CD4-positive, alpha-beta T cell treated with Interleukin-10 for 1 hour (primary cell): Measurements from ENCODE around the gene FADS1.
A peak's percentile ranks its signal among the peaks of the same experiment; 100 is the strongest.

Experiments
- DNase-seq: peaks from one replicate; pipeline ENCODE4 v3.0.0-alpha.2; 2020

The FADS1 gene

DNA sequence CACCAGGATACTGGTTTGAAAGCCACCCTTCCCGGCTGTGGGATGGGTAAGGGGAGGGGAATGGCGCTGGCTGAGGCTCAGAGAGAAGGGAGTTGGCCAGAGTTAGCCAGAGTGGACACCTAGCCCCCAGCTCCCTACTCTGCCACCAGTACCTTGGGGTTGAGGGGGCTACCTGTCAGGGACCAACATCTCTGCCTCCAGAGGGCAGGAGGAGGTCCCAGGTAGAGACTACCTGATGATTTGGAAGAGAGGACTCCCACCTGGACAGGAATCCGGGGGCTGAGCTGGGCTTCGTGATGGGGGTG, 60.7 kb downstream of the FADS1 start:
- DNase-seq = no peak

DNA sequence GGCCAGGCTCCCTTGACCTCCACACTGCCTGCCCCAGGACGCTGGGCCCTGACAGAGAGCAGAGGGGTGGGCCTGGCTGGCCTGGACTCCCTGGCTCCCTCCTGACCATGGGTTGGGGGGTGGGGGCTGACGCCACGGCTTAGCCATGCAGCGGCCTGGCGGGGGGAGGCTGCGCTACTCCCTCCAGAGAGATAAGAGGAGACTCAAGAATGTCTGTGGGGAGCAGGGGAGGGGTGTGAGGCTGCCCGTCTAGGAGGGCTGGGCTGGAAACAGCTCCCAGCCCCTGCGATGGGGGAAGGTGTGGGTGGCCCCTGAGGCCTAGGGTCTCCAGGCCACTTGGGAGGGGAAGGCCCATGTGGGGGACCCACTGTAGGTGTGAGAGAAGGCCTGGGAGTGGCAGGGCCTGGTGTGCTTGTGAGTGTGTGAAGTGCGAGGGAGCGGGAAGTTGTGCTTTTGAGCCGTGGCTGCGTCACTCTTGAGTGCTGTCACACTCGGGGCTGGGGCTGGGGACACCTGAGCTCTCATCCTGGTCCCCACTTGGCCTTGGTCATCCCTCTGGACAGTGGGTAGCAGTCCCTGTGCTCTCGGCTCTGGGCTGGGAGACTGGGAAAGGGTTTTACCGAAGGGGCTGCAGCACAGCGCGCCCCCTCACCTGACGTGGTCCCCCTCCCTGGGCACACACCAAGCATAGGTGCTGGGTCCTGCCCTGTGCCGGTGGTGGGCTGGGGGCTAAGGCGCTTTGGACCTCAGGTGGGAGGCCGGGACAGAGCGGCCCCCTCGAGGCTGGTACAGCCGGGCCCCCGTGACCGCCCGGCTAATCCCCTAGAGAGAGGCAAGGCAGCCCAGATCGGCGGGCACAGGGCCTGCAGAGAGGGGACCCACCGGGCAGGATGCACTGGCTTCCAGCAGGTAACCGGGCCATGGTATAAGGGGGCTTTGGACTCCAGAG, 62.0 kb downstream of the FADS1 start:
- DNase-seq = no peak

DNA sequence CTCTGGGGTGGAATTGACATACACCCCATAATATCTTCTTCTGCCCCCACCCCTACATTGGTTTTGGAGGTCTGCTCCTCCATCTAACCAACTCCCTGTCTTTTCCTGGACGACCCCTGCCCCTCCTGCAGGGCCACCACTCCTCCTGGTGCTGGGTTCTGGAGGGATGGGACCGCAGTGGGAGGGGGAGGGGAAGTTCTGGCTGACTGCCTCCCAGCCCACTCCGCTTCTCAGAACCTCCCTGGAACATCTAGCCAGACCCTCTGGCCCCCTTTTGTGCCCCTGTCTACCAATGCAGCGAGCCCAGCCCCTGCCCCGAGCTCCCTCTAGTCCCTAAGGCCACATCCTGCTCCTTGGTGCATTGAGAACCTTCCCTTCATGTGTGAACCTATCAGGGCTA, 63.1 kb downstream of the FADS1 start:
- no peak for DNase-seq

DNA sequence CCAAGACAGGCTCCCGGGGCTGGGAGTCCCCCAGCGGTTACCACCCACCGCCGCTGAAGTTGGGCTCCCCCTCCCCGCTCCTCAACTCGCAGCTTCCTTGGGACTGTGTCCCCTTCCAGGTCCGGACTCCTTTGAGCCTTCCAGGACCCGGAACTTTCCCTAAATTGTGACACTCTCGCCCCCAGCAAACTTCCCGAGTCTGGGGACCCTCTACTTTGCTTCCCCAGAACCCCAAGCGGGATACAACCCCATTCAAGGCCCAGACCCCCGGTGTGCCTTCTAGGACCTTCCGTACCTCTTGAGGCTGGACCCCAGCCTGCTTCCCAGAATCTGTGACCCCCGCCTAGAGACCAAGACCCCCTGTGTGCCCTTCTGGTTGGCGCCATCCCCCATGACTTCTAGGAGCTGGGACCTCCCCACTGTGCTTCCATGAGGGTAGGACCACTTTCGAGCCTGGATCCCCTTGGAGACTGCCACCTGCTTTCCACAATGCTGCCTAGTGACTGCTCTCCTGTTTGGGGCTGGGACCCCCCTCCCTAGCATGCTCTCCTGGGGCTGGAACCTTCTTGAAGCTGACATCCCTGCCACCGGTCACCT, 63.8 kb downstream of the FADS1 start:
- DNase-seq = no peak

DNA sequence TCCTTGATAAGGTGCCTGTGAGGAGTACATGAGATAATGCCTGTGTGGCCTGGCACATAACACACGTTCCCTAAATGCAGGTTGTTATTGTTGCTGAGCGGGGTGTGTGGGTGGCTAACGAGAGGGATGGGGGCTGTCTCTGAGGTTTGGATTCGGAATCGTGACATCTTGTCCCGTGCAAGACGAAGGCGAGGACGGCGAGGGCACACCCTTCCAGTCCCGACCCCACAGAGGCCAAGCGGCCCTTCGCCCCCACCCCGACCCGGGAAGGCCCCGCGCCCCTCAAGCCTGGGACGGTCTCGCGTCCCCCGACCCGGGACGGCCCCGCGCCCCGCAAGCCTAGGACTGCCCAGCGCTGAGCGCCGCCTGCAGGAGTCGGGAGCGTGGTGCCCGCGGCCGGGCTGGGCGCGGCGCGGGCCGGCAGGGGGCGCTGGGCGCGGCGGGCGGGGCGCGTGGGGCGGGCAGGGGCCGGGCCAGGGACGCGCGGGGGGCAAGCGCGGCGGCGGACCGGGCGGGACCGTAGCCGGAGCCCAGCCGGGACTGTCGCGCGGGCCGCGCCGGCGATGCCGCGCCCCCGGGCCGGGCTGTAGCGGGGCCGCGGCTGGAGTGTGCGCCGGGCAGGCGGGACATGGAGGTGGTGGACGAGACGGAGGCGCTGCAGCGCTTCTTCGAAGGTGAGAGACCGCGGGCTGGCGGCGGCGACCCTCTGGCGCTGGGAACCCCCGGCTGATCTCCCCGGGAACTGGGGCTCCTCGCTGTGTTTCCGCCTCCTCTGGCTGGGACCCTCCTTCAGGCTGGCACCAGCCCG, 64.5 kb downstream of the FADS1 start, which contains the start of gene MYRF:
MYRF (plus strand) TSS at position 520 of the 808 bp plus-strand sequence; CDS start at position 629, 109 bp downstream.
- peak; percentile 65 for DNase-seq

DNA sequence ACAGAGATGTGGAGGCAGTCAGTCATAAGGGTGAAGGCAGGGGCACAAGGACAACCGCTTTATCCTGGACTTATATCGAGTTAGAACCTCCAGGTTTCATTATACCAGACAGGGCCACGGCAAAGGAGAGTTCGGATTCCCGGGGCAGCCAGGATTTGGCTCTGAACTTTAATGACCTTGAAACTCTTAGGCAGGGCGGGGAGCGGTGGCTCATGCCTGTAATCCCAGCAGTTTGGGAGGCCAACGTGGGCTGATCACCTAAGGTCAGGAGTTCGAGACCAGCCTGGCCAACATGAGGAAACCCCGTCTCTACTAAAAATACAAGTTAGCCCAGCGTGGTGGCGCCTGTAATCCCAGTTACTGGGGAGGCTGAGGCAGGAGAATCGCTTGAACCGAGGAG, 65.4 kb downstream of the FADS1 start:
- no peak for DNase-seq

DNA sequence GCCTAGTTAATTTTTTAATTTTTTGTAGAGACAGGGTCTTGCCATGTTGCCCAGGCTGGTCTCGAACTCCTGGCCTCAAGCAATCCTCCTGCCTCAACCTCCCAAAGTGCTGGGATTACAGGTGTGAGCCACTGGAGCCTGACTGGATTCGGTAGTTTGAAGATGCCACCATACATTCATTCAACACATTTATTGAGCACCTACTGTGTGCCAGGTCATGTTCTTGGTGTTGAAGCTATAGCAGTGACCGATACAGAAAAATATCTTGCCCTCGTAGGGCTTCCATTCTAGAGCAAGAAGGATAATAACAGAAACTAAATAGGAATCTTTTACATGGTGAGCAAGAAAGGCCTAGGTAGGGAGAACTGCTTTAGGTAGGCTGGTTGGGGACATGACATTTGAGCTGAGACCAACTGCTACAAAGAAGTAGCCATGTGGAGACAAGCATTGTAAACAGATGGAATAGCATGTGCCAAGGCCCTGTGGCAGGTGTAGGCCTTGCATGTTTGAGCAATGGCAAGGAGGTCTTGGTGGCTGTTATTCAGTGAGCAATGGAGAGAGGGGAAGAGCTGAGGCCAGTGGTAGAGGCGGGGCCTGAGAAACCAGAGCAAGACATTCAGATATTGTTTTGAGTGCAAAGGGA, 66.1 kb downstream of the FADS1 start:
- DNase-seq = no peak
